ENCODE data around the gene TKTL1.

TKTL1 gene

DNA sequence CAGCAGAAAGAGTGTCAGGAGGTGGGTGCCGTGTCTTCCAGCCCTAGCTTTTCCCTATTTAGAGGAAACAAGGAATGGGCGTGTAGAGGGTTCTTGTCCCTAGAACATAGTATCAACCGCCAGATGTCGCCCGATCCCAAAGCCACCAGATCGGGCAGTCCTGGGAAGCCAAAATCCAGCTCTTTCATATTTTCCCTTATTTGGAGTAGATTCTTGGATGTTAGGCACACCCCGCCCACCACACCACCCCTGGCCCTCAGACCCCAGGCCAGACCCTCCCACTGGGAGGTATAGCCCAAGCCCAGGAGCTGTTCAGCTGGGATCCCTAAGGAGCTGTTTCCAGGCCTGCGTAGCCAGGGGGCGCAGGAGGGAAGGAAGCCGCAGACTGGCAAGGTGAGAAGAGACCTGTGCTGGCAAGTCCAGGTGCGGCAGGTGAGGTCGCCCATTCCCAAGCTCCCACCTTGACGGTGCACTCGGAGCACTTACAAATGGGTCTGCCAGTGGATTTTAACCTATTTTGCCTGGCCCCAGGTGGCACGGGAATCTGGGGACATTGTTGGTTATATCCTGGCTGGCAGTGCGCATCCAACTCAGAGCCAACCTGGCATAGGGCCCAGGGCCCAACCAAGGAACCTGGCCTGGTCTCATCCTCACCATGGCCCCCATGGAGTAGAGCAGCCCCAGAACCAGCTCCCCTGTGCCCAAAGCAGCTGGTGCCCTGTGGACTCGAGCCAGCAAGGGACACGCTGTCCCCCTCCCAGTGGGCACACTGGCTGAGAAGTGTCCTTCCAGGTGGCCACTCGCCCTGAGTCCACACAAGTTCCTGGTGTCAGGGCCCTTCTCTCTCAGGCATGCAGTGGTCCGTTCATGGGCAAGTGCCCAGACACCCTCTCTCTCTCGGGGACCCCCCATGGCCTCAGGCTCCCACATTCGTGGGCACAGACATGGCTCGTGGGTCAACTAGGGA is 78.0 kb downstream of the TKTL1 start:
- no peak for DNase-seq (ENCODE audit: low read depth in 2 of 2, low spot score in 1 of 2)

DNA sequence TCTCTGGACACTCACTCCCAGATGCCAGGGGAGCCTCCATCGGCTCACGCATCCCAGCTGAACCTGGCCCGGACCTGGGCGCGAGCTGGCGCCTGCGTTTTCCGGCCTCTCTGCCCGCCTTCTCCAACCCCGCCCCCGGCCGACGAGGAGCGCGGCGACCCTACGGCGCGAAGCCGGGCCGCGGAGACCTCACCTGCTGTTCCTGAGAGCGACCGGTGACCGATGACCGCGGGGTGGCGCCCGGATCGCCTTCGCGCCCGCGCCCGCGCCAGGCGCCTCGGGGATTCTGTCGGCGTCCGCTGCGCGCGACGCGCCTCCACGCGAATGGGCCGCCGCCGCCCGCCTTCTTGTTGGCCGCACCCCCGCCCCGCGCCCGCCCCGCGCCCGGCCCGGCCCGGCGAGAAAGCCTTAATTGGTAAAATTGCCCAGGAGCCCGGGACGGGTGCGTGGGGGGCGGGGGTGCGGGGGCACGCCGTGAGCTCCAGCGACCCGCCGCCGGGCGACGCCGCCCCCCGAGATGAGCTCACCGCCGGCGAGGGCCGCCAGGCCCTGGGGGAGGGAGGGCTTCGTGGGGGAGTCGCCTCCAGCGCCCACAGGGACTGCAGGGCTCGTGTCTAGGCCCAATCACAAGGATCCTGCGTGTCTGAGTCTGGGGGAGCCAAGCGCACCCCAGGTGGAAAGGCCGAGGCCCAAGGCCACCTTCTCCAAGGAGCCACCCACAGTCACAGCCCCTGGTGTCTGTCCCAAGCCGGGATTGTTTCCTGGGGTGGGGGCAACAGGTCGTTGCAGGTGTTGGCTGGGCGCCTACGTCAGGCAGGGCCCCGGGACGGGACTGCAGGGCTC is 78.9 kb downstream of the TKTL1 start, which contains the start of gene FLNA:
Gene FLNA (minus strand): TSS at position 322 of the 843 bp plus-strand sequence. CDS start 3,389 bp downstream, outside the sequence.
- DNase-seq (ENCODE audit: low read depth in 2 of 2, low spot score in 1 of 2), result no peak

DNA sequence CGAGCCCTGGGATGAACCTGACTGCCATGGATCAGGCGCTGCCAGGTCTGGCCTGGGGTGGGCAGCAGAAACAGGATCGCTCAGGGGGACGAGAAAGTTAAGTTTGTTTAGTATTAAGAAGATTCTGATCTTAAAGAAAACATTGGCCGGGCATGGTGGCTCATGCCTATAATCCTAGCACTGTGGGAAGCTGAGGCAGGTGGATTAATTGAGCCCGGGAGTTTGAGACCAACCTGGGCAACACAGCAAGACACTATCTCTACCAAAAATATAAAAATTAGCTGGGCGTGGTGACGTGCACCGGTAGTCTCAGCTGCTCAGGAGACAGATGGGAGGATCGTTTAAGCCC is 79.5 kb downstream of the TKTL1 start:
- DNase-seq (ENCODE audit: low read depth in 2 of 2, low spot score in 1 of 2), result no peak

DNA sequence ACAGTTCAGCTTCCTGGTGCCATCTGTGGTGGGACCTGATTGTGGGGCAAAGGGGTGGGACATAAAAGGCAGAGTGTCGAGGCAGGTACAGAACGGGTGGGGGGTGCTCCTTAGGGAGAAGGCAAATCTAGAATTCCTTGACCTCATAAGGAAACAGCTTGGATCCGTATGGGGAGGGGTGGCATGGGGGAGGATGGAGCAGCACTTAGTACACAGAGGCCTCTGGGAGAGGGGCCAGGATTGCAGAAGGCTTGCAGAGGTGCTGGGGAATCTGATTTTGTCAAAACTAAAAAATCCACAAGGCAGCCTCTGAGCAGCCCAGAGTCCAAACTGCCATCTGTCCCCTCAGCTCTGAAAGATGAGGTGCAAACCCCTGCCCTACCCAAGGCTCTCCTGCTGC is 81.2 kb downstream of the TKTL1 start:
- DNase-seq (ENCODE audit: low read depth in 2 of 2, low spot score in 1 of 2), result no peak

DNA sequence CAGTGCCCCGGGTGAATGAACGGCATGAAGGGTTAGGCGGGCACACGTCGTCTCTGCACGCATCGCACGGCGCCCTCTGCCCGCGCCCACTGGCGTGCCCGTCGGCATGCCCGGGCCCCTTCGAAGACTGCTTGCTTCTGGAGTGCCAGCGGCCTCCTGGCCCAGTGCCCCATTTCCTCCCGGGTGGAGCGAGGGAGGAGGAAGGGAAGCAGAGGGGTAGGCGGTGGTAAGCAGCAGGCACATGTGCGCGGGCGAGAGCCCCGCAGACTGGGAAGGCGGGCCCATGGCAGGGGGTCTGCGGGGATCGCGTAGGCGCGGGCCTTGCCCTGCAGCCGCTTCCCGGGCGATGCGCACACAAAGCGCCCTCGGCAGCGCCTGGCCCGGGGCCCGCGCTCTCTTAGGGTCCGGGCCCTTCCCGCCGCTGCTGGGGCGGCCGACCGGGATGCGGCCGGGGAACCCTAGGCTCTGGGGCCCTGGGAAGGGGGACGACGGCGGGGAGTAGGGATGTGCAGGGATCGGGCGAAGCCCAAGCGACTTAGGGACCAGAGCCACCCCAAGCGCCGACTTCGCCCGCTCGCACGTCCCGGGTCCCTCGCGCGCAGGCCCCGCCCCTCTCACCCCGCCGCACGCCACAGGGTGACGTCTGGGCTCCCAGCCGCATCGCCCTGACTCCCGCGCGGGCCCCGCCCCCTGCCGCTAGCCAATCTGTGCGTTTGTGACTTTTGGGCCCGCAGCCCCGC is 82.6 kb downstream of the TKTL1 start:
- DNase-seq (ENCODE audit: low read depth in 2 of 2, low spot score in 1 of 2), result no peak

DNA sequence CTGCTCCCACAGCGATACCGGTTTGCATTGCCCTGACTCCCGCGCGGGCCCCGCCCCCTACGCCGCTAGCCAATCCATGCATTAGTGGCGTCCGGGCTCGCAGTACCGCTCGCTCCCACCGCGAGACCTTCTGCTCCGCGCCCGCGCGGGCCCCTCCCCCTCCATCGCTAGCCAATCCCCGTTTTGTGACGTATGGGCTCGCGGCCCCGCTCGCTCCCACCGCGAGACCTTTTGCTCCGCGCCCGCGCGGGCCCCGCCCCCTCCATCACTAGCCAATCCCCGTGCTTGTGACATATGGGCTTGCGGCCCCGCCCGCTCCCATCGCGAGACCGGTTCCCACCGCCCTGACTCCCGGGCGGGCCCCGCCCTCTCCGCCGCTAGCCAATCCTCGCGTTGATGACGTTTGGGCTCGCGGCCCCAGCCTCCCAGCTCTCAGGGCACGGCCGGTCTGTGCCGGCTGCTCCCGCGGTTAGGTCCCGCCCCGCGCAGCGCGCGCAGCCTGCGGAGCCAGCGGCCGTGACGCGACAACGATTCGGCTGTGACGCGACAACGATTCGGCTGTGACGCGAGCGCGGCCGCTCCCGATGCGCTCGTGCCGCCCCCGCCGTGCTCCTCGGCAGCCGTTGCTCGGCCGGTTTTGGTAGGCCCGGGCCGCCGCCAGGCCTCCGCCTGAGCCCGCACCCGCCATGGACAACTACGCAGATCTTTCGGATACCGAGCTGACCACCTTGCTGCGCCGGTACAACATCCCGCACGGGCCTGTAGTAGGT is 83.4 kb downstream of the TKTL1 start, which contains the start of gene EMD:
Gene EMD (plus strand): TSS at position 497 of the 770 bp plus-strand sequence. CDS start 190 bp downstream, at position 687.
- peak; percentile 82 to 95 for DNase-seq (ENCODE audit: low read depth in 2 of 2, low spot score in 1 of 2)

DNA sequence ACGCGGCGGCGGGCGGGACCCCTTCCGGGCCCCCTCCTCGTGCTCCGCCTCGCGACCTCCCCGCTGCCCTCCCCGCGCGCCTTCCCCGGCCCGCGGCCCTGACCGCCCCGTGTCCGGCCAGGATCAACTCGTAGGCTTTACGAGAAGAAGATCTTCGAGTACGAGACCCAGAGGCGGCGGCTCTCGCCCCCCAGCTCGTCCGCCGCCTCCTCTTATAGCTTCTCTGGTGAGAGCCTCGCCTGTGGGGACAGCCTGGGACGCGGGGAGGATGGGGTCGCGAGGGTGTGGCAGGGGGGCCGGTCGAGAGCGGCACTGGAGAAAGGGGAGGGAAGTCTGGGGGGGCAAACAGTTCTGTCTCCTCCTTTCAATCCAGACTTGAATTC is 84.0 kb downstream of the TKTL1 start:
- no peak for DNase-seq (ENCODE audit: low read depth in 2 of 2, low spot score in 1 of 2)

All from stimulated activated CD8-positive, alpha-beta memory T cell treated with anti-CD3 and anti-CD28 coated beads, Interleukin-4, amount 100 ng/mL, for 4 hours (primary cell).